MCF 10A (cell line): ENCODE measurements around the gene IFRD2. TPM values are rescaled to one million over a fixed set of nuclear protein-coding genes. Genes with fewer than 3 reads are reported as not detected.

Source experiments
- BruUV-seq: library from RNA; stranded (reverse); fragments of 400-500 nt; replicated peaks from 2 replicates; lab custom pipeline; 2021; lab: Mats Ljungman, UMichigan
- CTCF ChIA-PET: fragments of 300-600 bp; sonication (Branson Sonifier 250); formaldehyde crosslinking; extraction: SDS; loops from one replicate; lab custom pipeline; 2021; ENCODE audit warnings: antibody characterized with exemption, inconsistent platforms; lab: Yijun Ruan, JAX
- POLR2A ChIA-PET: fragments of 300-600, 350-650 bp; sonication (Branson Sonifier 250); formaldehyde crosslinking; extraction: SDS; loops from one replicate; lab custom pipeline; 2020; ENCODE audit warnings: antibody characterized with exemption, inconsistent platforms; lab: Yijun Ruan, JAX
- DNase-seq: peaks from one replicate; pipeline ENCODE4 v3.0.0-alpha.2; 2018; ENCODE audit not compliant: unreplicated experiment
- H3K27ac Mint-ChIP-seq: one replicate; pipeline ENCODE4 v1.8.0; 2022; ENCODE audit warnings: mild to moderate bottlenecking, low read depth, mixed read lengths; ENCODE audit not compliant: unreplicated experiment
- H3K27me3 Mint-ChIP-seq: one replicate; pipeline ENCODE4 v1.8.0; 2022; ENCODE audit warnings: mixed read lengths; ENCODE audit not compliant: insufficient read depth, unreplicated experiment
- H3K36me3 Mint-ChIP-seq: one replicate; pipeline ENCODE4 v1.8.0; 2022; ENCODE audit warnings: mild to moderate bottlenecking, moderate library complexity, mixed read lengths; ENCODE audit not compliant: insufficient read depth, unreplicated experiment
- H3K4me1 Mint-ChIP-seq: one replicate; pipeline ENCODE4 v1.8.0; 2022; ENCODE audit warnings: mixed read lengths; ENCODE audit not compliant: insufficient read depth, unreplicated experiment
- H3K4me3 Mint-ChIP-seq: one replicate; pipeline ENCODE4 v1.8.0; 2022; ENCODE audit warnings: mild to moderate bottlenecking, moderate library complexity, mixed read lengths; ENCODE audit not compliant: unreplicated experiment
- H3K9me3 Mint-ChIP-seq: one replicate; pipeline ENCODE4 v1.8.0; 2022; ENCODE audit warnings: mixed read lengths; ENCODE audit not compliant: unreplicated experiment
- intact Hi-C: fragments of 100-400 bp; cut with micrococcal nuclease; formaldehyde crosslinking; loops from 2 replicates; pipeline ENCODE4 v1.14.1; 2022
- total RNA-seq: library from RNA; stranded (reverse); gene quantifications from 2 replicates; pipeline ENCODE4 v1.2.3, GENCODE V29; 2022
- TF ChIP-seq, protein P1 (sequence below): fragments of 200-600 bp; IDR thresholded peaks from one replicate; pipeline ENCODE4 v1.8.0; 2022; ENCODE audit warnings: antibody characterized with exemption, mild to moderate bottlenecking; ENCODE audit not compliant: unreplicated experiment

Gene IFRD2
- total RNA-seq, 1 experiment from 2014 or later, result 182 TPM

DNA sequence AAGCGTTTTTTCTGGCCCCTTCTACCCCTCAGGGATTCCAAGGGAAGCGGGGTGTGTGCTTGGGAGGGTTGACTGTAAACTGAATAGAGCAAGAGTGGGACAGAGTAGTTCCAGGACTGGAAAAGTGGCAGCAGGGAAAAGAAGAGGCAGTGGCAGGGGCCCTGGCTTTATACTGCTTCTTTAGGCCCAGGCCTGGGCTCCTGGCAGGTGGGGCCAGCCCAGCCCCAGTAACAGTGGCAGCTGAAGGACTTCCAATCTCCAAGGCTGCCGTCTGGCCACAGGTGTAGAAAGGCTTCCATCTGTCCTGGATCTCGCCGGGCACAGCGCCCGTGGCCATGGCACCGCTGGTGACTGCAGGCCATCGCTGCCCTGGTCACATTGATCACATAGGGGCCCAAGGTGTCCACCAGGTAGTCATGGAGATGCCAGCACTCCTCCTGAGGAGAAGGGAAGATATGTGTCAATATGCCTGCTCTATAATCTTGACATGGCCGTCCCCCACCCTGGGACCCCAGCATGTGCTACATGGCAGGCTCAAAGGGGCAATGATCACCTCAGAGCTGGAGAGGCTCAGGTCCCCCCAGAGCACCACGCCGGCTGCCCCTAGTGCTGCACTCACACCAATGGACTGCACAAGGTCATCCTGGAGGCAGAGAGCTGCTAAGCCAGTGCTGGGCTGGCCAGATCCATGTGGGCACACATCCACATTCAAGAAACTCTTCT lies 1.0 kb upstream of the IFRD2 start:
- intact Hi-C loops, result no loop called here
- DNase-seq, result no peak
- Mint-ChIP-seq H3K9me3 (no peaks in the 10 kb centered on the region), H3K27me3 (no peaks in the 10 kb centered on the region), H3K36me3 (peaks cover 21% of the 10 kb centered on the region), H3K4me1 (peaks cover 19% of the 10 kb centered on the region), H3K4me3 (peak overlapping the region; percentile 96), H3K27ac (peak overlapping the region; percentile 93)
- no TSS peak for BruUV-seq
- ChIA-PET POLR2A (interaction anchor here (0.7 to 2.9 kb wide), 12 partner anchors 10 to 57 kb away, joined by 3 to 22 read pairs (median 12); partner anchors contain the start of genes GNAI2, HYAL2, LSMEM2 and TUSC2), CTCF (interaction anchor here (0.8 to 6.2 kb wide), 3 partner anchors 9 to 46 kb away, joined by 4 to 38 read pairs (median 5); partner anchors contain the start of gene HYAL2)
- TF ChIP-seq, protein P1, sequence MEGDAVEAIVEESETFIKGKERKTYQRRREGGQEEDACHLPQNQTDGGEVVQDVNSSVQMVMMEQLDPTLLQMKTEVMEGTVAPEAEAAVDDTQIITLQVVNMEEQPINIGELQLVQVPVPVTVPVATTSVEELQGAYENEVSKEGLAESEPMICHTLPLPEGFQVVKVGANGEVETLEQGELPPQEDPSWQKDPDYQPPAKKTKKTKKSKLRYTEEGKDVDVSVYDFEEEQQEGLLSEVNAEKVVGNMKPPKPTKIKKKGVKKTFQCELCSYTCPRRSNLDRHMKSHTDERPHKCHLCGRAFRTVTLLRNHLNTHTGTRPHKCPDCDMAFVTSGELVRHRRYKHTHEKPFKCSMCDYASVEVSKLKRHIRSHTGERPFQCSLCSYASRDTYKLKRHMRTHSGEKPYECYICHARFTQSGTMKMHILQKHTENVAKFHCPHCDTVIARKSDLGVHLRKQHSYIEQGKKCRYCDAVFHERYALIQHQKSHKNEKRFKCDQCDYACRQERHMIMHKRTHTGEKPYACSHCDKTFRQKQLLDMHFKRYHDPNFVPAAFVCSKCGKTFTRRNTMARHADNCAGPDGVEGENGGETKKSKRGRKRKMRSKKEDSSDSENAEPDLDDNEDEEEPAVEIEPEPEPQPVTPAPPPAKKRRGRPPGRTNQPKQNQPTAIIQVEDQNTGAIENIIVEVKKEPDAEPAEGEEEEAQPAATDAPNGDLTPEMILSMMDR, result no peak

DNA sequence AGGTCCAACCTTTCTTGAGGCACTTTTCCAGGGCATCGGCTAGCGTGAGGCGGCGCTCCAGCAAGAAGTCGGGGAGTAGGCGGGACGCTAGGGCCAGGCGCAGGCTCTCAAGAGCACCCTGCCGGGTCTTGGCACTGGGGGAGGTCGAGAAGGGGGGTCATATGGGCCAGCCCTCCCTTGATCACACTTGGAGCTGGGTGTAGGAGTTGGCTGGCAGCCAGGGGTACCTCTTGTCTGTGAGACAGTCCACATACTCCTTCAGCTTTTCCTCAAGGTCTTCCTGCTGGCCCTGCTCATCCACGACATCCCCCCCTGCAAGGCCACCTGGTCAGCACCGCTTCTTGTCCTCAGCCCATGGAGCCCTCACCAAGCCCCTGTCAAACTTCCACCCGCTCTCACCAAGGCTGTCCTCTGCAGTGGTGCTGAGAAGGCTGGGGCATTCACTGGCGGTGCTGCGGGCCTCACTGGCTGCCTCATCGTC lies 2.0 kb downstream of the IFRD2 start:
- peaks cover 14% of the 10 kb centered on the region for H3K4me1 Mint-ChIP-seq
- BruUV-seq, result no TSS peak
- peaks cover 46% of the 10 kb centered on the region for H3K36me3 Mint-ChIP-seq
- H3K27ac Mint-ChIP-seq, result no peak overlapping the region
- H3K9me3 Mint-ChIP-seq, result no peaks in the 10 kb centered on the region
- no peaks in the 10 kb centered on the region for H3K27me3 Mint-ChIP-seq
- no peak for DNase-seq
- intact Hi-C loops, result no loop called here
- TF ChIP-seq, protein P1, result no peak
- H3K4me3 Mint-ChIP-seq, result peak overlapping the region; percentile 16
- ChIA-PET POLR2A (interaction anchor here (0.9 kb wide), 2 partner anchors 9 to 36 kb away, joined by 3 to 4 read pairs; partner anchors contain the start of genes HYAL3 and NAA80), CTCF (interaction anchor here (0.6 to 6.2 kb wide), 5 partner anchors 11 to 426 kb away, joined by 4 to 38 read pairs (median 6); partner anchors contain the start of genes GNAT1, HYAL2 and LSMEM2)

DNA sequence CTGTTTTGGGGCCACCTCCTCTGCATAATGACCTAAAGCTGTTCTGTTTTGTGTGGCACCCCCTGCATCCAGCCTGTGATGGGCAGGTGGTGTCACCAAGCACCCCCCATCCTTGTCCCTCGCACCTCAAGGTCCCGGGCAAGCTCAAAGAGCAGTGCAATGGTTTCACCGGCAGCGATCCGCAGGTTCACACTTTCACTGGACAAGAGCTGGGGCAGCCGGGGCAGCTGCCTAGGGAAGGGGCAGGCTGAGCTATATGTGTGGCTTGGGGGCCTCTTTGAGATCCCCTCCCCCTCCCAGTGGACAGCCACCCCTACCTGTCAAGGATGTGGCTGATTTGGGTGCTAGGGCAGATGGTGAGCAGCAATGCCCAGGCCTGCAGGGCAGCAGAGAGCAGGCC lies 3.1 kb downstream of the IFRD2 start:
- no peak for DNase-seq
- Mint-ChIP-seq H3K27me3 (no peaks in the 10 kb centered on the region), H3K36me3 (peaks cover 52% of the 10 kb centered on the region), H3K4me3 (peak overlapping the region; percentile 16), H3K9me3 (no peaks in the 10 kb centered on the region), H3K4me1 (peaks cover 14% of the 10 kb centered on the region), H3K27ac (no peak overlapping the region)
- ChIA-PET POLR2A (interaction anchor here (0.9 kb wide), 1 partner anchor 37 kb away, joined by 3 read pairs; no protein-coding TSS in a partner anchor), CTCF (interaction anchor here (0.6 to 6.2 kb wide), 6 partner anchors 10 to 97 kb away, joined by 3 to 38 read pairs (median 6); partner anchors contain the start of genes GNAT1, HYAL2 and LSMEM2)
- TF ChIP-seq, protein P1, result no peak
- intact Hi-C loops, result no loop called here
- no TSS peak for BruUV-seq
